Loucy (cell line): ENCODE measurements around the gene KXD1.

Experiments
- H2AFZ ChIP-seq: fragments of 200-600 bp; sonication (generic); 2 replicates; pipeline ENCODE4 v1.6.0; 2016; ENCODE audit warnings: antibody characterized with exemption, mild to moderate bottlenecking, low read length, moderate library complexity
- H3F3A ChIP-seq: fragments of 200-600 bp; 2 replicates; pipeline ENCODE4 v1.6.0; 2016; ENCODE audit warnings: antibody characterized with exemption, low read depth, mild to moderate bottlenecking
- H3K27me3 ChIP-seq: fragments of 200-600 bp; sonication (generic); 2 replicates; pipeline ENCODE4 v1.6.1; 2014; ENCODE audit warnings: low read length, mild to moderate bottlenecking; ENCODE audit not compliant: insufficient read depth, poor library complexity, severe bottlenecking
- H3K36me3 ChIP-seq: fragments of 200-600 bp; sonication (generic); 2 replicates; pipeline ENCODE4 v1.6.1; 2016; ENCODE audit warnings: low read length; ENCODE audit not compliant: insufficient read depth
- H3K4me1 ChIP-seq: fragments of 200-600 bp; sonication (generic); 2 replicates; pipeline ENCODE4 v1.5.1; 2014; ENCODE audit warnings: low read length, mild to moderate bottlenecking; ENCODE audit not compliant: insufficient read depth, poor library complexity, severe bottlenecking
- H3K4me2 ChIP-seq: fragments of 200-600 bp; sonication (generic); 2 replicates; pipeline ENCODE4 v1.6.0; 2014; ENCODE audit warnings: antibody characterized with exemption, low read length, low read depth, mild to moderate bottlenecking; ENCODE audit not compliant: poor library complexity, severe bottlenecking
- H3K4me3 ChIP-seq: fragments of 200-600 bp; sonication (generic); 2 replicates; pipeline ENCODE4 v1.5.1; 2014; ENCODE audit warnings: low read length, mild to moderate bottlenecking, mixed read lengths; ENCODE audit not compliant: poor library complexity, severe bottlenecking
- H3K79me2 ChIP-seq: fragments of 200-600 bp; sonication (generic); 2 replicates; pipeline ENCODE4 v1.6.1; 2014; ENCODE audit warnings: low read length; ENCODE audit not compliant: insufficient read depth
- H3K9ac ChIP-seq: fragments of 200-600 bp; sonication (generic); 2 replicates; pipeline ENCODE4 v1.6.0; 2014; ENCODE audit warnings: mild to moderate bottlenecking, low read depth, low read length, moderate library complexity; ENCODE audit not compliant: poor library complexity, severe bottlenecking
- H3K9me2 ChIP-seq: fragments of 200-600 bp; sonication (generic); replicated peaks from 2 replicates; pipeline ENCODE4 v1.6.1; 2016; ENCODE audit warnings: low read depth, low read length, mixed read lengths
- H3K9me3 ChIP-seq: fragments of 200-600 bp; sonication (generic); 2 replicates; pipeline ENCODE4 v1.6.1; 2014; ENCODE audit warnings: mild to moderate bottlenecking, antibody characterized with exemption, low read length, low read depth; ENCODE audit not compliant: insufficient read depth
- H4K20me1 ChIP-seq: fragments of 200-600 bp; sonication (generic); 2 replicates; pipeline ENCODE4 v1.6.0; 2014; ENCODE audit warnings: antibody characterized with exemption, low read length, mild to moderate bottlenecking; ENCODE audit not compliant: insufficient read depth, poor library complexity, severe bottlenecking
- EZH2phosphoT487 ChIP-seq: fragments of 200-600 bp; IDR thresholded peaks from 2 replicates; pipeline ENCODE4 v1.6.1; 2018; ENCODE audit warnings: antibody characterized with exemption, mild to moderate bottlenecking, moderate library complexity, borderline replicate concordance
- TF ChIP-seq, protein P1 (sequence below): fragments of 200-600 bp; sonication (generic); conservative IDR thresholded peaks from 2 replicates; pipeline ENCODE4 v1.5.1; 2014; ENCODE audit warnings: mild to moderate bottlenecking, antibody characterized with exemption, low read length

KXD1 gene

GRCh38 chr19:18603255-18603957 lies 45.7 kb downstream of the KXD1 start:
- Histone ChIP-seq H2AFZ (no peak overlapping the region), H3K4me2 (no peak overlapping the region), H3F3A (no peaks in the 10 kb centered on the region), H4K20me1 (no peaks in the 10 kb centered on the region), H3K4me3 (no peak overlapping the region), H3K36me3 (no peaks in the 10 kb centered on the region), H3K9me2 (no peaks in the 10 kb centered on the region), H3K9ac (no peak overlapping the region), H3K4me1 (no peaks in the 10 kb centered on the region), H3K79me2 (no peaks in the 10 kb centered on the region), H3K9me3 (no peaks in the 10 kb centered on the region), H3K27me3 (no peaks in the 10 kb centered on the region)
- no peak for TF ChIP-seq EZH2phosphoT487
- TF ChIP-seq, protein P1, sequence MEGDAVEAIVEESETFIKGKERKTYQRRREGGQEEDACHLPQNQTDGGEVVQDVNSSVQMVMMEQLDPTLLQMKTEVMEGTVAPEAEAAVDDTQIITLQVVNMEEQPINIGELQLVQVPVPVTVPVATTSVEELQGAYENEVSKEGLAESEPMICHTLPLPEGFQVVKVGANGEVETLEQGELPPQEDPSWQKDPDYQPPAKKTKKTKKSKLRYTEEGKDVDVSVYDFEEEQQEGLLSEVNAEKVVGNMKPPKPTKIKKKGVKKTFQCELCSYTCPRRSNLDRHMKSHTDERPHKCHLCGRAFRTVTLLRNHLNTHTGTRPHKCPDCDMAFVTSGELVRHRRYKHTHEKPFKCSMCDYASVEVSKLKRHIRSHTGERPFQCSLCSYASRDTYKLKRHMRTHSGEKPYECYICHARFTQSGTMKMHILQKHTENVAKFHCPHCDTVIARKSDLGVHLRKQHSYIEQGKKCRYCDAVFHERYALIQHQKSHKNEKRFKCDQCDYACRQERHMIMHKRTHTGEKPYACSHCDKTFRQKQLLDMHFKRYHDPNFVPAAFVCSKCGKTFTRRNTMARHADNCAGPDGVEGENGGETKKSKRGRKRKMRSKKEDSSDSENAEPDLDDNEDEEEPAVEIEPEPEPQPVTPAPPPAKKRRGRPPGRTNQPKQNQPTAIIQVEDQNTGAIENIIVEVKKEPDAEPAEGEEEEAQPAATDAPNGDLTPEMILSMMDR = no peak

DNA sequence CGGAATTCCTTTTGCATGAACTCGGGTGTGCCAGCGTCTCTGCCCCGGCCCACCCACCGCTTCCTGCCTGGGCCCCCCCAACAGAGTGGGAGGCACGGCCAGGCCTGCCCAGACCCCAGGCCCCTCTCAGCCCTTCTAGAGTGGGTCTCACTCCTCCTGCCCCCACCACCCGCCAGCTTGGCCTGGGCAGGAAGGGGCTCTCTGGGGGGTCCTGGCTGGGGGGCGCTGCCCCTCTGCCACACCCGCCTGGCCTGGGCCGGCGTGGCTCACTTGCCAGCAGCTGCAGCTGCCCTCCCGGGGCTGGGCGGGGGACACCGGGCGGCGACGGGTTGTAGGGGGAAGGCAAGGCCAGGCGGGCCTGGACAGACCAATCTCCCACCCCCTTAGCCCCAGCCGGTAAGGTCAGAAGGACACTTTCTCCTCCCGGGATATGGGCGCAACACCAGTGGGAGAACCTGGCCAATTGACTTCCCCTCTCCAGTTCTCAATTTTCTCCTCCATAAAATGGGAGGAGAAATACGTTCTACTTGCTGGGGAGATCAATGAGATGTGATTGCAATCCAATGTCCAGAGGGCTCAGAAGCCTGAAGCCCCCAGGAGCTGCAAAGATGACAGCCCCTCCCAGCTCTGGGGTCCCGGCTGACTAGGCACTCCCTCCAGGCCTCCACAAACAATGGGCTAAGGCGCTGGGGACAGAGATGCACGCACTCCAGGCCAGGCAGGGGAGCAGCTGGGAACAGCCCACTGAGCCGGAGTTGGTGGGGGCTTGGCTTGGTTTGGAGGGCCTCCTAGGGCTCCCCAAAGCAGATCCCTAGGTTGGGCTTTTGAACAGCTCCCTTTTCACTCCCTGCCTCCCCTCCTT lies 46.5 kb downstream of the KXD1 start:
- Histone ChIP-seq H3K4me1 (no peaks in the 10 kb centered on the region), H2AFZ (no peak overlapping the region), H3F3A (no peaks in the 10 kb centered on the region), H3K4me2 (no peak overlapping the region), H3K9me2 (no peaks in the 10 kb centered on the region), H3K36me3 (no peaks in the 10 kb centered on the region), H3K79me2 (no peaks in the 10 kb centered on the region), H3K9me3 (no peaks in the 10 kb centered on the region), H4K20me1 (no peaks in the 10 kb centered on the region), H3K9ac (no peak overlapping the region), H3K27me3 (no peaks in the 10 kb centered on the region), H3K4me3 (no peak overlapping the region)
- no peak for TF ChIP-seq EZH2phosphoT487
- TF ChIP-seq, protein P1 = no peak

- Histone ChIP-seq H2AFZ (no peak overlapping the region), H3F3A (no peaks in the 10 kb centered on the region), H3K36me3 (no peaks in the 10 kb centered on the region), H4K20me1 (no peaks in the 10 kb centered on the region), H3K79me2 (no peaks in the 10 kb centered on the region), H3K9me3 (no peaks in the 10 kb centered on the region), H3K27me3 (no peaks in the 10 kb centered on the region), H3K4me2 (no peak overlapping the region), H3K4me3 (no peak overlapping the region), H3K4me1 (no peaks in the 10 kb centered on the region), H3K9ac (no peak overlapping the region), H3K9me2 (no peaks in the 10 kb centered on the region)
- TF ChIP-seq EZH2phosphoT487 = no peak
- TF ChIP-seq, protein P1 = no peak
These were observed 47.1 kb downstream of the KXD1 start for GRCh38 chr19:18604820-18605159.
